GM12872 (cell line): ENCODE measurements around the gene GADD45G.

Experiments used
- CTCF ChIP-seq: IDR thresholded peaks from 3 replicates; pipeline ENCODE4 v1.5.1; 2011; ENCODE audit warnings: low read depth, mild to moderate bottlenecking, low read length, moderate library complexity; ENCODE audit not compliant: insufficient read depth

GADD45G gene

GRCh38 chr9:89593727-89594427 lies 10.9 kb upstream of the GADD45G start:
- peak; percentile 95 for TF ChIP-seq CTCF

- TF ChIP-seq CTCF: no peak
Observed at GRCh38 chr9:89594811-89595550, 9.8 kb upstream of the GADD45G start.

GRCh38 chr9:89595646-89596045 lies 9.2 kb upstream of the GADD45G start:
- no peak for TF ChIP-seq CTCF

GRCh38 chr9:89596937-89597555 lies 7.8 kb upstream of the GADD45G start:
- TF ChIP-seq CTCF: no peak

- peak; percentile 87 for TF ChIP-seq CTCF
Observed at GRCh38 chr9:89597711-89598362, 7.0 kb upstream of the GADD45G start.

- no peak for TF ChIP-seq CTCF
Observed at GRCh38 chr9:89598363-89598713, 6.5 kb upstream of the GADD45G start.

- no peak for TF ChIP-seq CTCF
Observed at GRCh38 chr9:89598926-89599325, 5.9 kb upstream of the GADD45G start.
